NCI-H1436 treated with DMSO at 0.1 percent for 48 hours (cell line): ENCODE data around the gene B4GALT2.

Source experiments
- DNase-seq: peaks from one replicate; lab custom pipeline; 2025; lab: John Stamatoyannopoulos, UW

B4GALT2 gene

DNA sequence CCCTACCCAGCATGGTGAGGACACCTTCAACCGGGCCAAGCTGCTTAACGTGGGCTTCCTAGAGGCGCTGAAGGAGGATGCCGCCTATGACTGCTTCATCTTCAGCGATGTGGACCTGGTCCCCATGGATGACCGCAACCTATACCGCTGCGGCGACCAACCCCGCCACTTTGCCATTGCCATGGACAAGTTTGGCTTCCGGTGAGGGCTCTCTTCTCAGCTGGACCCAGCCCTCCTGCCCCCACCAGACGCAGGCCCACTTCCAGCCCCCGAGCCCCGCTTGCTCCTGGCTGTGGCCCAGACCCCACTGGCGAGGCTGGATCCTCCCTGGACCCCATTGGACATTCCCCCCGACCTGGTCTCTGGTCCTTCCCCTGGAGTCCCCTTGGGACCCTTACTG, 5.8 kb downstream of the B4GALT2 start:
- no peak for DNase-seq

DNA sequence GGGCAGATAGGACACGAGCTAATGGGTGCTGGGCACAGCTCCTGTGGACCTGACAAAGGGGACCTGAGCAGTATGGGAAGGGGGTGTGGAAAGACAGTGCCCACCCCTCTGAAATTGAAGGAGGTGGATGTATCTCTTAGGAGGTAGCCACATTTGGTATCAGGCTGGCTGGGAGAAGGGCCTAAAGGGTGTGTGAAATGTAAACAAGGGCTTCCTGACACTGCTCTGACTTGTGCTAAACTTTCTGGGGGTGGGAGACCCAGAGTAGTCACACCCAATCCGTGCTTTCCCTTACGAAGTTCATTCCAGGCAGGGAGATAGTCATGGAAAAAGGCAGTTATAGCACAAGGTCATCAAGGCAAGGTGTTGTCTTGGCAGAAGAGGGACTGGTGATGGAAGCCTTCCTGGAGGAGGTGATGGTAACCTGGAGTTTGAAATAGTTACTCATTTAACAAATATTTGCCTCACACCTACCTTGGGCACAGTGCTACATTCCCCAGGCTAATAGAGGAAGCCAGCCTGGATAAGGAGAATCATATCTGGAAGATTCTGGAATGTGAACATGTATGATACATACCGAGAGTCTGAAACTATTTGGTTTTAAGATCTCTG, 7.1 kb downstream of the B4GALT2 start:
- DNase-seq = no peak

DNA sequence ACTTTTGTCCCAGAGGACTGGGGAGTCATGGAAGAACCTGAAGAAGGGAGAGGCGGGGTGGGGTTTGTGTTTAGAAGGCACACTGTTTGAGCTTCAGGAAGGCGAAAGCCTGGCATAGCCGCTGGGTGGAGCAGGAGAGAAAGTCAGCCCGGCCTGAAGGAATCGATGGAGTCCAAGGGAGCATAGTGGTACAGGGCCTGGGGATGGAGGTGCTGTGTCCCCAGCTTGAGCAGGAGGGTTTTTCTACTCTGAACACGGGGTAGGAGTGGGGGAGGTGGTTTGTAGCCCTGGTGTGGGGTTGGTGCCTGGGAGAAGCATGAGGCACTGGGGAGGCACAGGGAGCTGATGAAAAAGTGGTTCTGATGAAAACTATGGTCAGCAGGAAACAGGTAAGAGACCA, 7.7 kb downstream of the B4GALT2 start:
- DNase-seq = no peak

DNA sequence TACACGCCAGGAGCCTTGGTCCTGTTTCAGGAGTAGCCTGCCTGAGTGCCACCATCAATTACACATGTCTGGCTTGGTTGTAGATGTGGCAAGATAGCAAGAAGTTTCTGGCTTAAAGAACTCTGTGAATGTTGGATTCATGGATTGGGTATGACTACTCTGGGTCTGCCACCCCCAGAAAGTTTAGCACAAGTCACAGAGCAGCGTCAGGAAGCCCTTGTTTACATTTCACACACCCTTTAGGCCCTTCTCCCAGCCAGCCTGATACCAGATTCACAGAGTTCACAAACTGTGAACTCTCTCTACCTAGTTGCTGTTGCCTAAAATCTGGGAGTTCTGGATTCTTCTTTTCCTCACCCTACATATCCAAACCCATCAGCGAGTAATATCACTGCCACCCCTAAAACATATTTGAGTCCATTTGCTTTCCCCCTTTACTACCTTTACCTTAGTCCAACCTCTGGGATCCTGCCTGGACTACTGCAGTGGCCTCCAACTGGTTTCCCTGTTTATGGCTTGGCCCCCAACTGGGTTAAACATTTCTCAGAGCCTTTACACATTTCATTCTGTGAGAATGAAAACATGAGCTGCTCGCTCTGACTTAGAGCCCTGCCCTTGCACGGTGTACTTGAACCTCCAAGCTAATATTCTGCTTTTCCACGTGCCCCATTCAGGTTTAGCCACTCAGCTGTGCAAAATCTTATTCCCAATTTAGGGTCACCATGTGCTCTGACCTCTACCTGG, 8.3 kb downstream of the B4GALT2 start:
- DNase-seq = no peak

DNA sequence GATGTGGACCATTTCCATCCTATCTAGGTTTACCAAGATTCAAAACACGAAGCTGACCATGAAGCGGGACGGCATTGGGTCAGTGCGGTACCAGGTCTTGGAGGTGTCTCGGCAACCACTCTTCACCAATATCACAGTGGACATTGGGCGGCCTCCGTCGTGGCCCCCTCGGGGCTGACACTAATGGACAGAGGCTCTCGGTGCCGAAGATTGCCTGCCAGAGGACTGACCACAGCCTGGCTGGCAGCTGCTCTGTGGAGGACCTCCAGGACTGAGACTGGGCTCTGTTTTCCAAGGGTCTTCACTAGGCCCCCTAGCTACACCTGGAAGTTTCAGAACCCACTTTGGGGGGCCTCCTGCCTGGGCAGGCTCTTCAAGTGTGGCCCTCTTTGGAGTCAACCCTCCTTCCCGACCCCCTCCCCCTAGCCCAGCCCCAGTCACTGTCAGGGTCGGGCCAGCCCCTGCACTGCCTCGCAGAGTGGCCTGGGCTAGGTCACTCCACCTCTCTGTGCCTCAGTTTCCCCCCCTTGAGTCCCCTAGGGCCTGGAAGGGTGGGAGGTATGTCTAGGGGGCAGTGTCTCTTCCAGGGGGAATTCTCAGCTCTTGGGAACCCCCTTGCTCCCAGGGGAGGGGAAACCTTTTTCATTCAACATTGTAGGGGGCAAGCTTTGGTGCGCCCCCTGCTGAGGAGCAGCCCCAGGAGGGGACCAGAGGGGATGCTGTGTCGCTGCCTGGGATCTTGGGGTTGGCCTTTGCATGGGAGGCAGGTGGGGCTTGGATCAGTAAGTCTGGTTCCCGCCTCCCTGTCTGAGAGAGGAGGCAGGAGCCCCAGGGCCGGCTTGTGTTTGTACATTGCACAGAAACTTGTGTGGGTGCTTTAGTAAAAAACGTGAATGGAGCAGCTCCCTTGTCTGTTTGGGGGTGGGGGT, 11.5 kb downstream of the B4GALT2 start:
- DNase-seq = no peak

DNA sequence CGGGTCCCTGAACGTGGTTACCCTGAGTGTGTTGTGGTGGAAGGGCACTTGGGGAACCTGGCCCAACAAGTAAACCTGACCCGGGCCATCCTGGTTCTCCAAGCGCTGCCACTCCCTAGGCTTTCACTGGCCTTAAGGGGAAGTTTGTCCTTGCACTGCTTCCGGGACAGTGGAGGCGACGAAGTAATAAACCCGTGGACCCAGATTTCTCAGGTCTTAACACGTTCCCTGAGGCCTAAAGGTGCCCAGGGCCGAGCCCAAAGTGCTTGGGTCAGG, 12.1 kb downstream of the B4GALT2 start:
- no peak for DNase-seq

DNA sequence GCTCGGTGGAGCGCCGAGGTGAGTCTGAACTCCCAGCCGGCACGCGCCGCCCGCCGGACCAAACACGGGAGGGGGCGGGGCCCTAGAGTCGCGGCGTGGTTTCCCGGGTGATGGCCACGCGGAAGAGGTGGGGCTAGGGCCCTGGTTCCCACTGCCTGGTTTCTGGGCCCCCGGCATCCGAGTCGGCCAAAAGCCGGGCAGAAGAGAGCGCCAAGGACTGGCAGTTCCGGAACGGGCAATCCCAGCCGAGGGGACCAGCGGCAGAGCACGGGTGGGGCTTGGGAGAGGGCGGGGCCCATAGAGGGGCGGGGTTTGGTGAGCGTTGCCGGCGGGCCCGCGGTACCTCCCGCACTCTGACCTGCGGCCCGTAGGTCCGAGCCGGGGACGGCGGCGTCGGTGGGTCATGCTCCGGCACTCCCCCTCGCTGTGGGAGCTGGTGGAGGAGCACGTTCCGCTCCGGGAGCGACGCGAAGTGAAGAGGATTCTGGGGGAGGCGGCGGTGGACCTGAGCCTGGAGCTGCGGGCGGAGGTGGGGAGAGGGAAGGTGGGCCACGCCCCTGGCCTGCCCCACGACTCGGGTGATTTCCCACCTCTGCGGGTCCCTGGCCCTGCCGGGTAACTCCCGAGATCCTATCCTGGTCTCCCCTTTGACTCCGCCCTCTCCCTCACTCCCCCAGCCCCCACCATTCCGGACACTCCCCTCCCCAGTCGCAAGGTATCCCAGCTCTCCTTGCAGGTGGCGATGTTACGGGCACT, 12.6 kb downstream of the B4GALT2 start, which contains the start of gene CCDC24:
Gene CCDC24, plus strand, starts transcription at position 124 of the 756 bp plus-strand sequence. Its CDS starts 280 bp downstream, at position 404.
- DNase-seq = peak; percentile 10

DNA sequence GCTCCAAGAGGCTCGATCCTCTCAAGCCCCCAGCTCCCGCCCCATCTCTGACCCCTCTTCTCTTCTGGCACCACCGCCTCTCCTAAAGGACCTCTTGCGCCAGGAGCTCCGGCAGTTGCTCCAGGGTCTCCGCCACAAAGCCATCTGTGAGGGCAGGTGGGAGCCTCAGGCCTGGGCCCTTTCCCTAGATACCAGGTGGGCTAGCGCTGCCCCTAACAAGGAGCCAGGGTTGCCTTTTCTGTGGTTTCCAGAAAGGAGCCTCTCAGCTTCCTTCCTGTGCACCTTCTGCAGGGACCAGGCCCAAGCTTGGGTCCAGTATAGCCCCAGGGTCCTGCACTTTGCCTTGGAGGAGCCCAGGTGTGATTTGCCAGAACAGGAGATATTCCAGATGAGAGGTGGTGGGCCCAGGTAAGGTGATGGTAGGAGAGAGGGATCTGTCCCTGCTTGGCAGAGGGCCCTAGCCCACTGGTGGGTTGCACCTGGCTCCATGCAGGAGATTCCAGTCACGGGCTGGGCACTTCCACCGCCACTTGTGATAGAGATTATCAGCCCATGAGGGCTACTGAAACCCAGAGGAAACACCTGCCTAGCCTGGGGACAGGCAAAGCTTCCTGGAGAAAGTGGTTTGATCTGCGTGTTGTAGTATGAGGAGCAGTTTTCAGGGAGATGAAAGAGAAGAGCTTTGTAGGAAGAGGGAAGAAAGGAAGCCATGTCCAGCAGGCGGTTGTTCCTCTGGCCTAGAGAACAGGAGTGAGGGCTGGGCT, 13.4 kb downstream of the B4GALT2 start:
- DNase-seq = no peak

DNA sequence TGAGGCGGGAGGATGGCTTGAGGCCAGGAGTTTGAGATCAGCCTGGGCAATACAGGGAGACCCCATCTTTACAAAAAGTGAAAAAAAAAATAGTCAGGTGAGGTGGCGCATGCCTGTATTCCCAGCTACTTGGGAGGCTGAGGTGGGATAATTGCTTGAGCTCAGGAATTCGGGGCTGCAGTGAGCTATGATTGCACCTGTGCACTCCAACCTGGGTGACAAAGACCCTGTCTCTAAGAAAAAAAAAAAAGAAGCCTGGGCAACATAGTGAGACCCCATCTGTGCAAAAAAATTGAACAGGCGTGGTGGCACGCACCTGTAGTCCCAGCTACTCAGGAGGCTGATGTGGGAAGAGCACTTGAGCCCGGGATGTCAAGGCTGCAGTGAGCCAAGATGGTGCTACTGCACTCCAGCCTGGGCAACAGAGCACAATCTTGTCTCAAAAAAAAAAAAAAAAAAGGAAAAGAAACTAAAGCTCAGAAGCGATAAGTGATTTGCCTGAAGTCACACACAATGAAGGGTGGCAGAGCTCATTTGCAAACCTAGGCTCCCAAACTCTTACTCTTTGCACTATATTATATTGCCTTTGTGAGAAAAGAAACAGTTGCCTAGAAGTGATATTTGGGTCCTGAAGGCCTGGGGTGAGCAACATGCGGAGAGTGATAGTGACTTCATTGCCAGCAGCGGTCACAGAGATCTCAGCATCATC, 14.3 kb downstream of the B4GALT2 start:
- no peak for DNase-seq

DNA sequence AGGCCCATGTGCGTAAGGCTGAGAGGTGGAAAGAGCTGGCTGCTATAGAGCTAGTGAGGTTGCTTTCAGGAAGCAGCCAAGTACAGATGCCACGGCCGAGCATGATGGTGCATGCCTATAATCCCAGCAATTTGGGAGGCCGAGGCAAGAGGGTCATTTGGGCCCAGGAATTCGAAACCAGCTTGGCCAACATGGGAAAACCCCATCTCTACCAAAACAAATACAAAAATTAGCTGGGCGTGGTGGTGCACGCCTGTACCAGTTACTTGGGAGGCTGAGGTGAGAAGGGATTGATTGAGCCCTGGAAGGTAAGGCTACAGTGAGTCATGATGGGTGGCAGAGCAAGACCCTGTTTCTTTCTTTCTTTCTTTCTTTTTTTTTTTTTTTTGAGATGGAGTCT, 15.1 kb downstream of the B4GALT2 start:
- no peak for DNase-seq

DNA sequence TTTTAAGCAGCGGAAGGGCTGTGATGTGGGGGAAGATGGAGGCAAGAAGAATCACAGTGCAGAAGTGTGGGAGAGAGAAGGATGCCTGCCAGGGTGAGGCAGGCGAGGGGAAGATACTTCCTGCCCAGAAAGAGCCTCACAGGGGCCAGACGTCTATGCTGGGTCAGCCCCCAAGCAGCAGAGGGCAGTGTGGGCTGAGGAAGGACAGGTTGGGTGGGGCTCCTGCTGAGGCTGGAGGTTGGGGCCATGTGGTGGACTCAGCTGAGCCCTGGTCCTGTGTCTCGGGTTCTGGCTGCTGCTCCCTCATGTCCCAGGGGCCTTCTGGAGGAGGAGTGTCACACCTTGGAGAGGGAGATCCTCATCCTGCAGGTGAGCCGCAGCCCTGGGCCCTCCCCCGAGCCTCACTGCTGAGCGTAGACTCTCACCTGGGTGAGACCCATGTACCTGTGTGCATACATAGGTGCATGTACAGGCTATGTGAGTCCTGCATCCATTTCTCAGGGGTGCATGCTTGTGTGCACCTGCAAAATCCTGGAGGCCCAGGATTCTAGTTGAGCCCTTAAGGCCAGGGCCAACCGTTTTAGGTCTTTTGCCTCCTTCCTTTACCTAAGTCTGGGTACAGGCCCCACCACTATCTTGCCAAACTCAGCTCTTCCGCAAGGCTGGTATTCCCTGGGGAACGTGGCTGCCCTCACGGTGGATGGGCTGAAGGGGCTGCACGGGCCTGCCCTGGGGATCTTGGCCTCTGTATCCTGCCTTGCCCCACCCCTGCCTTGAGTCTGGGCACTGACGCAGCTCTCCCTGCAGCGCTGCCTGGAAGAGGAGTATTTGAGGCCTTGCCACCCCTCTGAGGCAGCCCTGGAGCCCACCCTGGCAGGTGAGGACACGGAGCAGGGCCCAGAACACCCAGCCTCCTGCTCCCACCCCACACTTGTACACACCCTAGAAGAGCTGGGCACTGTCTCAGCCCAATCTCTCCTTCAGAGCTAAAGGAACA, 16.1 kb downstream of the B4GALT2 start:
- DNase-seq = no peak

DNA sequence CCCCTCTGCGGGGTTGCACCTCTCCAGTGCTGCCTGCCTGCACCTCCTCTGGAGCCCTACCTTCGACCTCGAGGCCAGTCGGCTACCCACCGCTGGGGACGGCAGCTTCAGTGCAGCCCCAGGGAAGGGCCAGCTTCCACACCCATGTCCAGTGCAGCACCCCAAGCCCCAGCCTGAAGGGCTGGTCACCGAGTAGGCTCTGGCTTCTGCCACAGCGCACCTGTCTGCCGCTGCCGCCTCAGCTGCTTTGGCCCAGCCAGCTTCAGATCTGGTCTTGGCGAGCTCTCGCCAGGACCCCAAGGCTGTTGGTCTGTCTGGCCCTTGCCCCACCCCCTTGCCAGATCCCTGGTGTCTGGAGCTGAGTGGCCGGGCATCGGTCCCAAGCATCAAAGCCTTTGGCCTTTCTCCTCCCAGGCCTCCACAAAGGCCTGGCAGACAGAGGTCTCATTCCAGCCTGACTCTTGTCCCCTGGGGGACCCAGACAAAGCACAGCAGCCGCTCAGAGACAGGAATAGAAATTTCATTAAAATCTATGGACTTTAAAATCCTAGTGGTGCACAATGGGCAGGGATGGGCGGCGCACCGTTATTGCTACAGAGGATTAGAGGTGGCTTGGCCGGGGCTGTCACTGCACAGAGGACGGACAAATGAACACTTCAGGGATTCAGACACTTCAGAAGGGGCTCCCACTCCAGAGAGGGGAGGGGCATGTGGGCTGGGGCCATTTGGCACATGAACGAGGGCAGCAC, 17.1 kb downstream of the B4GALT2 start:
- no peak for DNase-seq

DNA sequence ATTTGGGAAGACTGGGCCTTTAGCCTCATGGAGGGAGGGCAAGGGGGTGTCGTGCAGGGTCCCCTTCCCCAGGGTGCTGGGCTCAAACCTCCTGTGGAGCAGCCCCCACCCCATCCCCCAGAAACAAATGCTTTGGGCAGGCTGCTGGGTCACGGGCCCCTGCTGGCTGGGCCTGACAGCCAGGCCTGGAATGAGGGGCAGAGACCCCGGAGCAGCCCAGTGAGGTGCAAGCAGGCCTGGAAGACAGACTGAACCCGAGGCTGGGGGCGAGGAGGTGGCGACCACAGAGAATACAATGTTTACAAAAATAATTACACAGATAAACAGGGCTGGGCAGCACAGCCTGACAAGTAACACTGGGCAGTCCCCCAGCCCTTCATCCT, 17.7 kb downstream of the B4GALT2 start:
- no peak for DNase-seq

DNA sequence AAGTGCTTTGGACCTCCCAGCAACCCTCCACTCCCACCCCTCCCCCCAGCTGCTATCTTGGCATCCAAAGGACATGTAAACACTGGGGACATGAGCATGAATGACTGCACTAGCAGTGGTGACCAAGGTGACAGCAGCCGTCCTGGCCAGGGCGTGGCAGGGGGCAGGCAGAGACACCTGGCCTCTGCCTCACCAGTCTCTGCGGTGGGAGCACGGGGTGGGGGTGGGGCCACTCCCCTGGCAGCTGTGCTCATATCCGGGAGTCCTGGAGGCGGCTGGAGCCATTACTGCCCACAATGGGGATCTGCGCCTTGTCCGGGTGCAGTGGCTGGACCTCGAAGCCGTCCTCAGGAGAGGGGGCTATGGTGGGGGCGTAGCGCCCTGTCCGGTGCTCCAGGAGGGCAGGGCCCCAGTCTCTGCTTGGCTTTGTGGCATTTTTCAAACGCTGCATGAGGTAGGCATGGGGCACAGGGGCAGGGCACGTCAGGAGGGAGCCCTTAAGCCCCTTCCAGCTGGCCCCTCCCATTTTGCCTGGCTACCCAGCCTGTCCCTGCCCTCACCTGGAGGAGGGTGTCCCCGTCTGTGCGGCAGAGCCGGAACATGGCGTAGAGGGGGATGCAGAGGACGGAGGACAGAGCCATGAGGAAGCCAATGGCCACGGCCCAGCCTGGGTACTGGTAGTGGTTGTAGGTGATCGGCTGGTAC, 18.4 kb downstream of the B4GALT2 start:
- DNase-seq = no peak

DNA sequence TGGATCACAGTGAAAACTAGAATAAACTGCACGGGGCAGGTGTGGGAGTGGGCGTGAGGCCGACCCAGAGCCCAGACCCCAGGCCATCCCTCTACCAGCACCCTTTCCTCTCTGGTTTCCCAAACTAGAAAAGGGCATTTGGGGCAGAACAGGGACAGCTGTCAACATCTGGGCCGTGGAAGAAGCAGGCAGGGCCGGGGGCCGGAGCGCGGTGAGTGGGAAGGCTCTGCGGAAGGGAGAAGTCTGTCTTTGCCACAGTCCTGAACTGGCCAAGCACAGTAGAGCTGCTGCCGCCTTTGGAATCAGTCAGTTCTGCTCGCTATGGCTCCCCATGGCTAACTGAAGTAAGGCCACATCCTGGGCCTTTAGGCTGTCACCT, 19.0 kb downstream of the B4GALT2 start:
- no peak for DNase-seq

DNA sequence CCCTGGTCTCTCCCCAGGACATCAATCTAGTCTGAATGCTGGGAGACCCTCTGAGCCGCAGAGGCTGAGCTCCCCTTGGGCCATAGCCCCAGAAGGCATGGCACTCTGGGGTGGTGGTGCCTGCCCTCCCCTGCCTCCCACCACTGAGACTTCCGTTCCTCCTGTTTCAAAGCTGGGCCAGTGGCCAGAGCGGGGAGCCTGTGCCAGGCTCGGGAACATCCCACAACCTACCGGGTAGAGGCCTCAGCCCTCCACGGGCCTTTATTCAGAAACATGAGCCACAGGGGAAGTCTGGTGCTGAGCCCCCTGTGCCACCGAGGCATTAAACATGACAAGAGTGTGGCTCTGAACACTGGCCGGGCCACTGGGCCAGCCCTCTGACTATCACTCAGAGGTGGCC, 20.4 kb downstream of the B4GALT2 start:
- no peak for DNase-seq

DNA sequence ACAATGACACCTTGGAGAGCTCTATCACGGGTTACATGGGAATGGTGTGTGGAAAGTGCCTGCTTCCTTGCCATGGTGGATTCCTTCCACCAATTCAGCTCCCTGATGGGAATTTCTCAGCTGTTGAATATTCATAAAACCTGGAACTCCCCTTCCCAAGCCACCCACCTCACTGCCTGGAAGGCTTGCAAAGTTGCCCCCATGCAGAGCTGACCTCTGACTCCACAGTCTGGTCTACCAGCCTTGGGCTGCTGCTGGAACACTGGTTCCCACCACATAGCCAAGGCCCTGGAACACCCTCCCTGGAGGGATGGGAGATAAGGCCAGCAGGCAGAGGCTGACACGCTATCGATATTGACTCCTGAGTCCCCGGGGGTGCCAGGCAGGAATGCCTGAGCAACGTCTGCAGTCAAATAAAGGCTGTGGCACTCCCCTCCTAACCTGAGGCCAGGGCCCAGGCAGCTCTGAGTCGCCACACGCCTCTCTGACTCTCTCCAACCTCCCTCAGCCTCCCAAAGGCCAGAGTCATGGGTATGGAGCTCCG, 21.2 kb downstream of the B4GALT2 start:
- DNase-seq = no peak

DNA sequence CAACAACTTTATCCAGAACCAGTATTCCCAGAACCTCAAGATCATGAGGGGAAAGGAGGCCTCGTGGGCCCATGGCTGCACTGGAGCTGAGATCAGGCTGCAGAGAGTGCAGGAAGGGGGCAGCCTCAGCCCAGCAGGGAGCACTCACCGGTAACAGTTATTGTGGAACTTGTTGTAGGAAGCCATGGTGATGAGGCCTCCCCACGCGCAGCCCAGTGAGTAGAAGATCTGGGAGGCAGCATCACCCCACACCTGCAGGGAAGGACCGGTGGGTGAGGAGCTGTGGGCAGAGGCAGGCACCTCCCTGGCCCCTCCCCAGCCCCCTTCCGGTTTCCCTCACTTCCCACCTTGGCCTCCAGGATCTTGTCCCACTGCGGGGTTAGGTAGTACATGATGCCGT, 23.2 kb downstream of the B4GALT2 start:
- DNase-seq = no peak
